GM12878 (cell line): ENCODE results near the gene NKIRAS1. TPM values are rescaled to one million over a fixed set of nuclear protein-coding genes. Genes with fewer than 3 reads are reported as not detected.

Source experiments
- BACH1 ChIP-seq: fragments of 450-650 bp; IDR thresholded peaks from 2 replicates; pipeline ENCODE4 v1.6.1; 2017; ENCODE audit warnings: mild to moderate bottlenecking, borderline replicate concordance
- BHLHE40 ChIP-seq, 2 experiments: fragments of 450-650 bp in 1 of 2; IDR thresholded peaks; 2 replicates each; pipeline ENCODE4 v1.6.1; 2011 to 2017; ENCODE audit warnings: low read depth in 2 of 2, borderline replicate concordance in 1 of 2, improper control_type of control experiment in 1 of 2, low read length in 1 of 2, mild to moderate bottlenecking in 1 of 2
- CBX3 ChIP-seq: fragments of 200-600 bp; sonication (generic); IDR thresholded peaks from 2 replicates; pipeline ENCODE4 v1.6.1; 2016; ENCODE audit warnings: low read depth, borderline replicate concordance
- CREB1 ChIP-seq: IDR thresholded peaks from 2 replicates; pipeline ENCODE4 v1.6.1; 2012; ENCODE audit warnings: low read depth, mild to moderate bottlenecking, inconsistent platforms
- DPF2 ChIP-seq: fragments of 450-650 bp; IDR thresholded peaks from 2 replicates; pipeline ENCODE4 v1.6.1; 2017; ENCODE audit warnings: mild to moderate bottlenecking
- EP300 ChIP-seq, 2 experiments: fragments of 150-350 bp in 1 of 2; IDR thresholded peaks; 2 replicates each; pipeline ENCODE4 v1.6.1; 2011 to 2012; ENCODE audit warnings: low read depth in 2 of 2, low read length in 2 of 2, borderline replicate concordance in 1 of 2, improper control_type of control experiment in 1 of 2, inconsistent platforms in 1 of 2; ENCODE audit not compliant: control insufficient read depth in 1 of 2
- HDGF ChIP-seq: fragments of 450-650 bp; IDR thresholded peaks from 2 replicates; pipeline ENCODE4 v1.6.1; 2016; ENCODE audit warnings: antibody characterized with exemption
- IRF4 ChIP-seq: IDR thresholded peaks from 2 replicates; pipeline ENCODE4 v1.6.1; 2011; ENCODE audit warnings: low read depth, low read length
- MTA3 ChIP-seq: IDR thresholded peaks from 2 replicates; pipeline ENCODE4 v1.6.1; 2012; ENCODE audit warnings: low read length, inconsistent platforms, borderline replicate concordance
- MXI1 ChIP-seq: fragments of 150-350 bp; IDR thresholded peaks from 2 replicates; pipeline ENCODE4 v1.6.1; 2011; ENCODE audit warnings: low read depth, mild to moderate bottlenecking, inconsistent platforms, low read length, improper control_type of control experiment
- NRF1 ChIP-seq: conservative IDR thresholded peaks from 2 replicates; pipeline ENCODE4 v1.6.1; 2011; ENCODE audit warnings: mild to moderate bottlenecking, low read depth, low read length, improper control_type of control experiment
- RBBP5 ChIP-seq: fragments of 200-600 bp; sonication (generic); conservative IDR thresholded peaks from 2 replicates; pipeline ENCODE4 v1.6.1; 2016
- SMARCA5 ChIP-seq: fragments of 450-650 bp; IDR thresholded peaks from 2 replicates; pipeline ENCODE4 v1.6.1; 2017; ENCODE audit warnings: mild to moderate bottlenecking
- STAT1 ChIP-seq: fragments of 450-650 bp; conservative IDR thresholded peaks from 2 replicates; pipeline ENCODE4 v1.6.1; 2014; ENCODE audit warnings: antibody characterized with exemption, mild to moderate bottlenecking
- TBL1XR1 ChIP-seq: IDR thresholded peaks from 2 replicates; pipeline ENCODE4 v1.6.1; 2012; ENCODE audit warnings: low read depth, low read length, improper control_type of control experiment
- TCF12 ChIP-seq: IDR thresholded peaks from 2 replicates; pipeline ENCODE4 v1.6.1; 2011; ENCODE audit warnings: low read depth, mild to moderate bottlenecking, low read length
- ZBTB33 ChIP-seq: fragments of 450-650 bp; IDR thresholded peaks from 2 replicates; pipeline ENCODE4 v1.6.1; 2017; ENCODE audit warnings: mild to moderate bottlenecking
- ZNF24 ChIP-seq: fragments of 450-650 bp; IDR thresholded peaks from 2 replicates; pipeline ENCODE4 v1.6.1; 2017; ENCODE audit warnings: antibody characterized with exemption, mild to moderate bottlenecking
- ZNF592 ChIP-seq: fragments of 450-650 bp; IDR thresholded peaks from 2 replicates; pipeline ENCODE4 v1.6.1; 2017; ENCODE audit warnings: mild to moderate bottlenecking, moderate library complexity
- ZSCAN29 ChIP-seq: fragments of 450-650 bp; IDR thresholded peaks from 2 replicates; pipeline ENCODE4 v1.6.1; 2017; ENCODE audit warnings: mild to moderate bottlenecking, moderate library complexity
- polyA plus RNA-seq, 11 experiments: library from polyadenylated mRNA; depleted of rRNA in 4 of 11; unstranded in 6 of 11; stranded (reverse) in 5 of 11; fragments of >200 nt; fragmentation: Nextera tagmentation in 4 of 11; fragmentation: Illumina TruSeq in 1 of 11; extraction: Ambion mirVana in 4 of 11; extraction: Trizol in 1 of 11; gene quantifications; 1 replicate in 1 of 11; 2 replicates in 10 of 11; pipeline versions ENCODE4 v1.2.1 to v1.2.3, GENCODE V29; 2011 to 2016; ENCODE audit warnings: inconsistent platforms in 2 of 11, missing spikeins in 2 of 11, low read depth in 1 of 11
- total RNA-seq, 4 experiments: library from RNA; depleted of rRNA in 3 of 4; stranded (reverse); fragments of >200 nt in 3 of 4; fragmentation: Illumina TruSeq in 1 of 4; extraction: Trizol in 1 of 4; gene quantifications; 2 replicates each; pipeline versions ENCODE4 v1.2.1 to v1.2.3, GENCODE V29; 2013 to 2021
- TF ChIP-seq, protein P1 (sequence below): IDR thresholded peaks from 2 replicates; pipeline ENCODE4 v1.6.1; 2012; ENCODE audit warnings: low read depth, low read length, improper control_type of control experiment

The NKIRAS1 gene
- total and polyA plus RNA-seq, 10 of the 15 experiments (the other 5 are each of a cell fraction or from before 2014, with no cell fraction given): 7.1 to 17.9 (median 10.9) TPM

- no peak for TF ChIP-seq ZNF592
- no peak for TF ChIP-seq RBBP5
- TF ChIP-seq, protein P1, sequence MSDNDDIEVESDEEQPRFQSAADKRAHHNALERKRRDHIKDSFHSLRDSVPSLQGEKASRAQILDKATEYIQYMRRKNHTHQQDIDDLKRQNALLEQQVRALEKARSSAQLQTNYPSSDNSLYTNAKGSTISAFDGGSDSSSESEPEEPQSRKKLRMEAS: no peak
- TF ChIP-seq IRF4: no peak
- TF ChIP-seq TBL1XR1: no peak
- TF ChIP-seq BHLHE40 (IDR thresholded peaks at IDR 0.05; ENCODE audit: borderline replicate concordance in 1 of 2, low read depth in 2 of 2, low read length in 1 of 2): 0 out of 4 replicates have a peak, but pooled peaks of 1 of the 2 experiments have one; percentile 52
- no peak for TF ChIP-seq NRF1
- no peak for TF ChIP-seq ZSCAN29
- no peak for TF ChIP-seq CREB1
- no peak for TF ChIP-seq STAT1
- peak; percentile 56 for TF ChIP-seq DPF2
- 0 out of 2 replicates have a peak, but pooled peaks have one; percentile 26 for TF ChIP-seq ZNF24
- no peak for TF ChIP-seq CBX3
- TF ChIP-seq ZBTB33: no peak
- no peak for TF ChIP-seq HDGF
- 0 out of 2 replicates have a peak, but pooled peaks have one; percentile 3 for TF ChIP-seq MXI1
- no peak for TF ChIP-seq MTA3
- TF ChIP-seq SMARCA5: peak; percentile 12; the same call in 1 of the 2 replicates
- TF ChIP-seq EP300 (IDR thresholded peaks at IDR 0.05; ENCODE audit: borderline replicate concordance in 1 of 2, control insufficient read depth in 1 of 2, low read depth in 2 of 2, low read length in 2 of 2): no peak
- TF ChIP-seq TCF12: no peak
- TF ChIP-seq BACH1: peak; percentile 52
These were observed 471 bp downstream of the NKIRAS1 start (continued) for GRCh38 chr3:23916152-23916885.
